Measurements from ENCODE around the gene TMED7.

DNA sequence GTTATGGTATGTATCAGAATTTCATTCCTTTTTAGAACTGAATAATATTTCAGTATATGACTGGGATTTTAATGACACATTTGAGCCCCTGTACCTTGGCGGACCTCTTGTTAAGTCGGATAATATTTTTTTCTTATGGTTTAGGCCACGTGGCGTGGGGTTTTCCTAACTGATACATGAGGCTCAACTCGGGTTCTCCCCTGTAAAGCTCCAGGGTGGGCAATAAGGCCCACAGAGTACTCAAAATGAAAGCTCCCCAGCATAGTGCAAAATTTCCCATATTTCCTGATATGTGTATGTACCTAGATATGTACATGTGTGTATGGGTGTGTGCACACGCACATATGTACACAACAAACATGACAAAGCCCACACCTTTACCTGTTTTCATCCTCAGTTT lies 48.1 kb downstream of the TMED7 start:
- TF ChIP-seq POLR2A (IDR thresholded peaks at IDR 0.05), result no peak
- TF ChIP-seq, protein P1, sequence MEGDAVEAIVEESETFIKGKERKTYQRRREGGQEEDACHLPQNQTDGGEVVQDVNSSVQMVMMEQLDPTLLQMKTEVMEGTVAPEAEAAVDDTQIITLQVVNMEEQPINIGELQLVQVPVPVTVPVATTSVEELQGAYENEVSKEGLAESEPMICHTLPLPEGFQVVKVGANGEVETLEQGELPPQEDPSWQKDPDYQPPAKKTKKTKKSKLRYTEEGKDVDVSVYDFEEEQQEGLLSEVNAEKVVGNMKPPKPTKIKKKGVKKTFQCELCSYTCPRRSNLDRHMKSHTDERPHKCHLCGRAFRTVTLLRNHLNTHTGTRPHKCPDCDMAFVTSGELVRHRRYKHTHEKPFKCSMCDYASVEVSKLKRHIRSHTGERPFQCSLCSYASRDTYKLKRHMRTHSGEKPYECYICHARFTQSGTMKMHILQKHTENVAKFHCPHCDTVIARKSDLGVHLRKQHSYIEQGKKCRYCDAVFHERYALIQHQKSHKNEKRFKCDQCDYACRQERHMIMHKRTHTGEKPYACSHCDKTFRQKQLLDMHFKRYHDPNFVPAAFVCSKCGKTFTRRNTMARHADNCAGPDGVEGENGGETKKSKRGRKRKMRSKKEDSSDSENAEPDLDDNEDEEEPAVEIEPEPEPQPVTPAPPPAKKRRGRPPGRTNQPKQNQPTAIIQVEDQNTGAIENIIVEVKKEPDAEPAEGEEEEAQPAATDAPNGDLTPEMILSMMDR (IDR thresholded peaks at IDR 0.05), result no peak

Data from testis (tissue), 2 donors.